ENCODE results near the gene RRP1. TPM values are rescaled to one million over a fixed set of nuclear protein-coding genes. Genes with fewer than 3 reads are reported as not detected.
"Not testable (repeated sequence)": the region's sequence is repeated elsewhere in the genome, so short reads cannot be mapped to it uniquely, and the experiment has no call there.

The RRP1 gene
- total RNA-seq, 1 donor from 2014 or later = 43.6 TPM

DNA sequence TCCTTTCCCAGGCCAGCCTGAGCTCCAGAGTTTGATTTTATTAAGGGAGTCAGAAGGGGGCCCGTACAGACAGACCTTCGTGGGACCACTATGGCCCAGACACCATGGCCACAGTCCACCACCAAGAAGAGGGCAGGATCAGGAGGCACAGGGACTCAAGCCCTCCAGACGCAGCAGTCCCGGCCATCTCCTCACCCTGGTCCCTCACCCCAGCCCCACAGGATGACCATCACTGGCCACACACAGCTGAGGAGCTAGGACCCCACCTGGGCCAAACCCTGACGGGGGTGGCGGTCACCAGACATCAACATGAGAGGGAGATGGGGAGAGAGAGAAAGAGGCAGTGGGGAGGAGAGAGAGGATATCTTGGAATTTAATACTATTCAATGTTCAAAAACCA is 46.5 kb downstream of the RRP1 start:
- Mint-ChIP-seq H3K27me3 (no peaks in the 10 kb centered on the region), H3K4me3 (no peak overlapping the region), H3K36me3 (no peaks in the 10 kb centered on the region), H3K4me1 (ENCODE audit: unreplicated experiment) (no peaks in the 10 kb centered on the region), H3K9me3 (no peaks in the 10 kb centered on the region), H3K27ac (no peak overlapping the region)
- TF ChIP-seq, protein P1, sequence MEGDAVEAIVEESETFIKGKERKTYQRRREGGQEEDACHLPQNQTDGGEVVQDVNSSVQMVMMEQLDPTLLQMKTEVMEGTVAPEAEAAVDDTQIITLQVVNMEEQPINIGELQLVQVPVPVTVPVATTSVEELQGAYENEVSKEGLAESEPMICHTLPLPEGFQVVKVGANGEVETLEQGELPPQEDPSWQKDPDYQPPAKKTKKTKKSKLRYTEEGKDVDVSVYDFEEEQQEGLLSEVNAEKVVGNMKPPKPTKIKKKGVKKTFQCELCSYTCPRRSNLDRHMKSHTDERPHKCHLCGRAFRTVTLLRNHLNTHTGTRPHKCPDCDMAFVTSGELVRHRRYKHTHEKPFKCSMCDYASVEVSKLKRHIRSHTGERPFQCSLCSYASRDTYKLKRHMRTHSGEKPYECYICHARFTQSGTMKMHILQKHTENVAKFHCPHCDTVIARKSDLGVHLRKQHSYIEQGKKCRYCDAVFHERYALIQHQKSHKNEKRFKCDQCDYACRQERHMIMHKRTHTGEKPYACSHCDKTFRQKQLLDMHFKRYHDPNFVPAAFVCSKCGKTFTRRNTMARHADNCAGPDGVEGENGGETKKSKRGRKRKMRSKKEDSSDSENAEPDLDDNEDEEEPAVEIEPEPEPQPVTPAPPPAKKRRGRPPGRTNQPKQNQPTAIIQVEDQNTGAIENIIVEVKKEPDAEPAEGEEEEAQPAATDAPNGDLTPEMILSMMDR (conservative IDR thresholded peaks at IDR 0.05) = no peak
- DNase-seq (ENCODE audit: extremely low spot score, unreplicated experiment) = no peak

DNA sequence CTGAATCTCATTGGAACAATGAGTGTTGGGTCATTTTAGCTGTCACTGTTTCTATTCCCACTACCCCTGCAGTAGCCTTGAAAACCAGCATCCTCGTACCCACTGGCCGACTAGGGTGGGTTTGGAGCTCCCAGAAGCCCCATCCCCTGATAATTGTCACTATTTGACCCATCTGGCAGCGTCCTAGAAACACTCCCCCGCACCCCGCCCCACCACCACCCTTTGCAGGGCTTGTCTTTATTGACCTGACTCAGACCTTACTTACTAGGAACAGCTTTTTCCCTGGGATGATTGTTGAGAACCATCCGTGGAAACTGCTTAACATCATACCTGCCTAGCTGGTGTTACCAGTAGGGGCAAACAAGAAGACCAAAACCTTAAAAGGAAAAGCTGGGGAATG is 47.2 kb downstream of the RRP1 start:
- no peak for DNase-seq (ENCODE audit: extremely low spot score, unreplicated experiment)
- H3K4me1 Mint-ChIP-seq (ENCODE audit: unreplicated experiment) = no peaks in the 10 kb centered on the region
- no peaks in the 10 kb centered on the region for H3K9me3 Mint-ChIP-seq
- TF ChIP-seq, protein P1 (conservative IDR thresholded peaks at IDR 0.05) = no peak
- H3K27ac Mint-ChIP-seq = no peak overlapping the region
- no peaks in the 10 kb centered on the region for H3K27me3 Mint-ChIP-seq
- H3K4me3 Mint-ChIP-seq = no peak overlapping the region
- no peaks in the 10 kb centered on the region for H3K36me3 Mint-ChIP-seq

DNA sequence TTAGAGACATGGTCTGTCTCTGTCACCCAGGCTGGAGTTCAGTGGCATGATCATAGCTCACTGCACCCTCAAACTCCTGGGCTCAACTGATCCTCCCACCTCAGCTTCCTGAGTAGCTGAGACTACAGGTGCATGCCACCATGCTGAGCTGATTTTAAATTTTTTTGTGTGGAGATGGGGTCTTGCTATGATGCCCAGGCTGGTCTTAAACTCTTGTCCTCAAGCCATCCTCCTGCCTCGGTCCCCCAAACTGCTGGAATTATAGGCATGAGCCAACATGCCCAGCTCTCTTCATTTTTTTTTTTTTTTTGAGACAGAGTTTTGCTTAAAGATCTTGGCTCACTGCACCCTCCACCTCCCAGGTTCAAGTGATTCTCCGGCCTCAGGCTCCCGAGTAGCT is 50.9 kb downstream of the RRP1 start:
- DNase-seq (ENCODE audit: extremely low spot score, unreplicated experiment) = no peak
- Mint-ChIP-seq H3K9me3 (no peaks in the 10 kb centered on the region), H3K4me3 (no peak overlapping the region), H3K4me1 (ENCODE audit: unreplicated experiment) (no peaks in the 10 kb centered on the region), H3K27ac (no peak overlapping the region), H3K27me3 (no peaks in the 10 kb centered on the region), H3K36me3 (no peaks in the 10 kb centered on the region)
- TF ChIP-seq, protein P1 (conservative IDR thresholded peaks at IDR 0.05) = no peak

DNA sequence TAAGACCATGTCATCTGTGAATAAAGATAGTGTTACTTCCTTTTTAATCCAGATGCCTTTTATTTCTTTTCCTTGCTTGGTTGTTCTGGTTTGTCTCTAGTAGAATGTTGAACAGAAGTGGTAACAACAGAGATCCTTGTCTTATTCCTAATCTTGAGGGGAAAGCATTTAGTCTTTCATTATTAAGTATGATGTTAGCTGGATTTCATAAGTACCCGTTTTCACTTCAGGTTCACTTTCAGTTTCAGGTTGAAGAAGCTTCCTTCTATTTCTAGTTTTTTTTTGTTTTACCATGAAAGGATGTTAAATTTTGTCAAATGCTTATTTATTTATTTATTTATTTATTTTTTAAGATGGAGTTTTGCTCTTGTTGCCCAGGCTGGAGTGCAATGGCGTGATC is 53.4 kb downstream of the RRP1 start:
- no peak overlapping the region for H3K4me3 Mint-ChIP-seq
- TF ChIP-seq, protein P1 (conservative IDR thresholded peaks at IDR 0.05) = no peak
- no peaks in the 10 kb centered on the region for H3K27me3 Mint-ChIP-seq
- H3K27ac Mint-ChIP-seq = no peak overlapping the region
- H3K36me3 Mint-ChIP-seq = no peaks in the 10 kb centered on the region
- no peaks in the 10 kb centered on the region for H3K9me3 Mint-ChIP-seq
- DNase-seq (ENCODE audit: extremely low spot score, unreplicated experiment) = no peak
- H3K4me1 Mint-ChIP-seq (ENCODE audit: unreplicated experiment) = no peaks in the 10 kb centered on the region

DNA sequence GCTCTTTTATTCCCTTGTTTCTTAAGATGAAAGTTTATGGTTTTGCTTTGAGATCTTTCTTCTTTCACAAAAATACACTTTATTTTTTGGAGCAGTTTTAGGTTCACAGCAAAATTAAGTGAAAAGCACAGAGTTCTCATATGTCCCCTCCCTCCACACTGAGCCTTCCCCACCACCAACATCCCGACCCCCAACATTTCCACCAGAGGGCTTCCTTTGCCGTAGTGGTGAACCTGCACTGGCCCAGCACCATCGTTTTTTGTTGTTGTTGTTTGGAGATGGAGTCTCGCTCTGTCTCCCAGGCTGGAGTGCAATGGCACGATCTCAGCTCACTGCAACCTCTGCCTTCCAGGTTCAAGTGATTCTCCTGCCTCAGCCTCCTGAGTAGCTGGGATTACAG is 55.5 kb downstream of the RRP1 start:
- H3K27me3 Mint-ChIP-seq; H3K27ac Mint-ChIP-seq; H3K9me3 Mint-ChIP-seq; H3K4me3 Mint-ChIP-seq; H3K36me3 Mint-ChIP-seq; H3K4me1 Mint-ChIP-seq (ENCODE audit: unreplicated experiment); DNase-seq (ENCODE audit: extremely low spot score, unreplicated experiment): not testable (repeated sequence)
- TF ChIP-seq, protein P1 (conservative IDR thresholded peaks at IDR 0.05) = peak; percentile 25

DNA sequence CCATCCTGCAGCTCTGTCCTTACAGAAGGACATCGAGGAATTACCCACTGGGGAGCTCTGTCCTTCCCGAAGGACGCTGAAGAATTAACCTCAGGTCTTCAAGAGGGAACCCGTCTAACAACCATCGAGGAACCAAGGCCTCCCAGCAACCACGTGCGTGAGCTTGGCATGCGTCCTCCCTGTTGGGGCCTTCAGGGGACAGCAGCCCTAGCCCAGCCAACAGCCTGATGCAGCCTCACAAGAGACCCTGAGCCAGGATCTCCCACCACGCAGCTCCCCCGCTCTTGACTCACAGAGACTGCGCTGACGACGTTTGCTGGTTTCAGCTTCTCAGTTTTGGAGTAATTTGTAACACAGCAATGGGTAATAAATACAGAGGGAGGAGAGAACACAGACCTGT is 56.0 kb downstream of the RRP1 start:
- Mint-ChIP-seq H3K27ac (no peak overlapping the region), H3K9me3 (no peaks in the 10 kb centered on the region), H3K4me1 (ENCODE audit: unreplicated experiment) (no peaks in the 10 kb centered on the region), H3K27me3 (no peaks in the 10 kb centered on the region), H3K4me3 (no peak overlapping the region), H3K36me3 (no peaks in the 10 kb centered on the region)
- TF ChIP-seq, protein P1 (conservative IDR thresholded peaks at IDR 0.05) = no peak
- DNase-seq (ENCODE audit: extremely low spot score, unreplicated experiment) = no peak

Measured in type B pancreatic cell (in vitro differentiated cells).